HG03139 (cell line): ENCODE results near the gene GTF2H4.
"Not testable (repeated sequence)": the region's sequence is repeated elsewhere in the genome, so short reads cannot be mapped to it uniquely, and the experiment has no call there.

Experiments
- ATAC-seq: cut with Tn5 transposase; IDR thresholded peaks from one replicate; pipeline ENCODE4 v1.9.1; 2021; ENCODE audit not compliant: unreplicated experiment

The GTF2H4 gene

DNA sequence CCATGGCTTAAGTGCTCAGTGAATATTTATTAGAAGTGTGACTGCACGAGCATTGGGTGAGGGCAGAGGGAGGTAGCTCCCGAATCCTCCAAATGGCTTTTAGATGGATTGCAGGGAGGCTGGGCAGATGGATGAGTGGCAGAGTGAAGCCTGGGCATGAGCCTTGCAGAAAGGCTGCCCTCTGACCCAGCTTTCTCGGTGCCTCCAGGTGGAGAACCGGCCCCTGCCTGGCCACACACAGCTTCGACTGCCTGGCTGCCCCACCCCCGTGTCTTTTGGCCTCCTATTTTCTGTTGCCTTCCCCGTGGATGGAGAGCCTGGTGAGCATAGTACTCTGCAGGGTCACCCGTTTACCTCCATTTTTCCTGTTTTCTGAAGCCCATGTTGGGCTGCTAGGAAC, 9.5 kb downstream of the GTF2H4 start:
- no peak for ATAC-seq

DNA sequence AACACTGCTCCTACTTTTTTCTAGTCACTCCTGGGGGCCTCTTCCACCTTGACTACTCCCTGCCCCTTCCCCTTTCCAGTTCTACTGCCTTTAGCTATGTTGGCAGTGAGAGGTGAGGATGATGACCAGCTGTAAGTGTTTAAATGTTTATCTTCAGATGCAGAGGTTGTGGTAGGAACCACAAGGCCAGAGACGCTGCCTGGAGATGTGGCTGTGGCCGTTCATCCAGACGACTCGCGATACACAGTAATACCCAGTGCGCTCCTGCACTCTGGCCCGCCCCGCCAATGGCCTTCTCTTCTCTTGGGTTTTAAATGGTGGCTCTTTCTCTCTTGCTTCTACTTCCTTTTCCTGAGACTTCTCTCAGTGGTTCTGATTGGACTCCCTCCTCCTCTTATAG, 10.7 kb downstream of the GTF2H4 start:
- ATAC-seq = no peak

DNA sequence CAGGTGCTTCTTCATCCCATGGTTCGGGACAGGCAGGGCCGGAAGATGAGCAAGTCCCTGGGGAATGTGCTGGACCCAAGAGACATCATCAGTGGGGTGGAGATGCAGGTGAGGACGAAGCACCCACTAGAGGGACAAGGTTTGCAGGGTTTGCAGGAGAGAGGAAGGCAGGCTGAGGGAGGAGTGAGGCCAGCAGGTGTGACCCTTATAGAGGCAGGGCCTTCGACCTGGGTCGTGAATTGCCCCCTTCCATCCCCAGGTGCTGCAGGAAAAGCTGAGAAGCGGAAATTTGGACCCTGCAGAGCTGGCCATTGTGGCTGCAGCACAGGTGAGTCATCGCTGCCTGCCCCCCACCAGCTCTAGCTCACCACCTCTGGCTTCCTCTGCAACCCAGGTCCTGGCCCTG, 14.4 kb downstream of the GTF2H4 start:
- ATAC-seq = no peak

DNA sequence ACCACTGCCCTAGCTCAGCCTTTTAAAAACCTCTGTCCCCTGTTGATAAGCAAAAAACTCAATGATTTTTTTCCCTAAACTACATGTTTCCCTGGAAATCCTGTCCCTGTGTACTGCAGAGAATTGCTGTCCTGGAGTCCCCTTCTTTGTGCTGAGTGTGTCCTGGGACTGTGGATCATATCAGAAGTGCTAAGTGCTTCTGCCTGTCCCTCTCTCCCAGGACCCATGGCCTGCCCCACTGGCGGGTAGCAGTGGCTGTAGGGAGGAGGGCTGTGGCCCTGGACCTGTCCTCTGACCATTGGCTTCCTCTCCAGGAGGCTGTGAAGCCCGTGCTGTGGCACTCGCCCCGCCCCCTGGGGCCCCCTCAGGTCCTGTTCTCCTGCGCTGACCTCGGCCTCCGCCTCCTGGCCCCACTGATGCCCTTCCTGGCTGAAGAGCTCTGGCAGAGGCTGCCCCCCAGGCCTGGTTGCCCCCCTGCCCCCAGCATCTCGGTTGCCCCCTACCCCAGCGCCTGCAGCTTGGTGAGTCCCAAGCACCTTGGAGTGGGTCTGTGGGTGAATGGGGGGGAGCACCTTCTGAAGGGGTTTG, 16.1 kb downstream of the GTF2H4 start:
- not testable (repeated sequence) for ATAC-seq

DNA sequence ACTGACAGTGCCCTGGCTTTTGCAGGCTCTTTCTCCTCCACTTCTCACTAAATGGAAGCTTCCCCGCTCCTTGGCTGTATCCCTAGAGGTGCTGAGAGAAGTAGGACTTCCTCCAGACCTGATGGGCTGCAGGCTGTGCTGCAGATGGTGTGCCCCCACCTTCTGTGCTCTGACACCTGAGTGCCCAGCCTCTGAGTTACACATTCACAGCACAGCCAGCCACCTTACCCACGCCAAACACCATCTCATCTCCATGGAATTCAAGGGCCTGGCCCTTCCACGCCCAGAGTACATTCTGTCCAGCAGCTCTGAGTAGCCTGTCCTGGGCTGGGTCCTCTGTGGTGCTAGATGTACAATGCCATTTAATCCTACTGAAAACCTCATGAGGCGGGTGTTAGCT, 18.6 kb downstream of the GTF2H4 start:
- no peak for ATAC-seq

DNA sequence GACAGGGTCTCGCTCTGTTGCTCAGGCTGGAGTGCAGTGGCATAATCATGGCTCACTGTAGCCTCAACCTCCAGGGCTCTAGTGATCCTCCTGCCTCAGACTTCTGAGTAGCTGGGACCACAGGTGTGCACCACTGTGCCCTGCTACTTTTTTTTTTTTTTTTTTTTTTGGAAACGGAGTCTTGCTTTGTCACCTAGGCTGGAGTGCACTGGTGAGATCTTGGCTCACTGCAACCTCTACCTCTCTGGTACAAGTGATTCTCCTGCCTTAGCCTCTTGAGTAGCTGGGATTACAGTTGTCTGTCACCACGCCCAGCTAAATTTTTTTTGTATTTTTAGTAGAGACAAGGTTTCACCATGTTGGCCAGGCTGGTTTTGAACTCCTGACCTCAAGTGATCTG, 19.1 kb downstream of the GTF2H4 start:
- ATAC-seq = not testable (repeated sequence)

DNA sequence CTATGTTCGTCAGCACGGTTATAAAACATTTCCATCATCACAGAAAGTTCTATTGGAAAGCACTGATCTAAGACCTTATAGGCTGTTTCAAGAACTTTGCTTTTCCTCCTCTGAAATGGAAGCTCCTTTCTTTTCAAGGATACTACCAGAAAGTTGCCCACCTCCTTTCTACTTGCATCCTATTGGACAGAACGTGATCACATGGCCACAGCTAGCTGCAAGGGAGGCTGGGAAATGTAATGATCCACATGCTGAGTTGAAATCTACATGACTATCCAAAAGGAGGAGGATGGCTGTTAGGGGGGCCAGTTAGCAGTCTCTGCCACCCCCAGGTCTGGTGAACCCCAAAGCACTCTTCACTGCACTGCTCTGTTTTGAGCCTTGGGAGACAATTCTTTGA, 20.7 kb downstream of the GTF2H4 start:
- ATAC-seq = no peak

DNA sequence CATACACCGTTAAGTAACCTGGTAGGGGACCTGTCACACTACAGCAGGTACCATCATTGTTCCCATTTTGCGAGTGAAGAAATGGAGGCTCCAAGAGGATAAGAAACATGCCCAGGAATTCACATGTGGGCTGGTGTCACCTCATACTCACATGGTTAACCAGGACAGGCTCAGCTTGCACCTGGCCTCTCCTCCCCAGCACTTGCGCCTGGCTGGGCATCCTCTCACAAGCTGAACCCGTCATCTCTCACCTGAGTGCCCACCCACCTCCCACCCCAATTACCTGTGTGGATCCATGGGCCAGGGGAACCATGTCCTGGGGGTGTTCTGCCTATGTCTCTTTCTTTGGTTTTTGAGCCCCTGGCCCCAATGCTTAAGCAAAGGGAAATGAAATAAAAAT, 22.5 kb downstream of the GTF2H4 start:
- ATAC-seq = no peak

DNA sequence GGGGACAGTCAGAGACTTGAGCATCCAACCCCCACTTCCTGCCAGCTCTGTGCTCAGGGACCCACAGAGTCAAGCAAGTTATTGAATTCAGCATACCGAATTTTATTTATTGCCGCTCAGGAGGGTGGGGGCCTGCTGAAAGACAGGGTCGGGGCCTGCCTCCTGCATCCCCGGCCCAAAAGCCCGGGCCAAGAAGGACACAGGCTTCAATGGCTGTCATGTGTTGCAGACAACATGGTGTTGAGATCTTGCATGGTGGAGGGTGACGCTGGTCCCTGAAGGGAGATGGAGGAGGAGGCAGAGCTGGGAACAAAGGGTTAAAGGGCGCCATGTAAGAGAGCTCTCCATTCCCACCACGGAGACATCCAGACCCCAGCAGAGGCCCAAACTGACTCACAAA, 23.3 kb downstream of the GTF2H4 start:
- ATAC-seq = no peak

DNA sequence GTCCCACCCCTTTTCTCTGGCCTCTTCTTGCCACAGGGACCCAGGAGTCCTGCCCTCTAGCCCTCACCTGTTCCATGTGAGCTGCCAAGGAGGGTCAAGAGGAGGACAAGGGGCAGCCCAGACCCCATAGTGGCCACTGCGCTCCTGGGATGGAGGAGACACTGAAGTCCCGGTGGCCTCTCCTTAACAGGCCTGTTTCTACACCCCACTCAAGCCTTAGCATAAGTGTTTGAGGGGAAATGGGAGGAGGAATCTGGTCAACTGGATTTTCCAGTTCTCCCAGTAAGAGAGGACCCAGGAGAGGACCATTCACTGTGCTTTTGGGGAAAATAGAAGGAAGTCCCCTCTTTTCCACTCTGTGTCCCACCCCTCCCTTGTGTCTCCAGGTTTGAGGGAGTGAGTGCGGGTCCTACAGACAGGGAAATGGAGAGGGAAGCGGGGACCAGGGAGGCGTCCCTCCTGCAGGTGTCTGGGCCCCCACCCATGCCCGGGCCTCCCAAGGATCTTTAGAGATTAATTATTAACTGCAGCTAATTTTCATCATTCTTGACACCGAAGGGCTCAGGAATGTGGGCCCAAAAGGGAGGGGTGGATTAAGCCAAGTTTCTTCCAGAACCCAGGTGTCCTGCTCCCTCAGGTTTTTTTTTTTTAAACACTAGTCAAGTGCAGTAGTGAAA, 24.1 kb downstream of the GTF2H4 start, which contains the start of gene SFTA2:
SFTA2 (minus strand) TSS at position 202 of the 677 bp plus-strand sequence; CDS start at position 128, 74 bp downstream.
- ATAC-seq = no peak

DNA sequence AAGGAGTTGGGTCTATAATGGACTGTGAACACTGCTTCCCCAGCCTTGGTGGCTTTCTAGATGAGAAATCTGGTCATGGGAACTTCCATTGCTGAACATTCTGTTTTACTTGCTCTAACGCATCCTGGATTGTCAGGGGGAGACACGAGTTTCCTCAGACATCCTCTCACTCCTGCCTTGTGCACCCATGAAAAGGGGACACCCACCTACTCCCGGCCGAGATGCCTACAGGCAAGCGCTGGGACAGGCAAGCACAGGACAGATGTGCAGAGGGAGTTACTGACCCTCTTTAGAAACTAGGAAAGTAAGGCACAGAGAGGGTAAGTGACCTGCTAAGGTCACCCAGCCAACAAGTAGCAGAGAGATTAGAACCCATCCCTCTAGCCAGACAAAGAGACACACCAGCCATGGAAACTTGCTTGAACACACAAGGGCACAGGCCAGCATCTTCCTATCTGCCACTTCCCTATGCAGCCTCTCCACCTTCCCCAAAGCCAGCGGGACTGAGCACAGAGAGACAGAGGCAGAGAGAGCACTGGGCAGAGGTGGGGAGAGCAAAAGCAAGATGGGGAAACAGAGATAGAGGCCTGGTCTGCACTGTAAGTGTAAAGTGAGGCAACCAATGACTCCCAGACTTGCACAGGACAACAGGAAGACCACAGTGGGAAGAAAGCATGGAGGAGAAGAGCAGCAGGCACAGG, 24.8 kb downstream of the GTF2H4 start:
- no peak for ATAC-seq

DNA sequence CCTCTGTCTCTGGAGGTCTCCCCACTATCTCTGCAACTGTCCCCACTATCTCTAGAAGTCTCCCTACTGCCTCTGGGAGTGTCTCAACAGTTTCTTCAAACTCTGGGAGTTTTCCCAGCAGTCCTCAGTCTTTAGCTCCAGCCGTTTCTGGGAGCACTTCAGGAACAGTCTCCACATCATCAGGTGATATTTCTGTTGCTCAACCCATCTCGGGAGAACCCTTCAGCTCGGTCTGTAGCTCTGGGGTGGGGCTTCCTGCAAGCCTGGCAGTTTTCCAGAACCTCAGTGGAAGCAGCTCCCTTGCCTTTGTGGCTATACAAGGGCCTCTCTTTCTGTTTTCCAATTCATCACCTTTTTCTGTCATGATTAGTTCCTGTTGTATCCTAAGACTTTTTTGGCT, 27.0 kb downstream of the GTF2H4 start:
- no peak for ATAC-seq

DNA sequence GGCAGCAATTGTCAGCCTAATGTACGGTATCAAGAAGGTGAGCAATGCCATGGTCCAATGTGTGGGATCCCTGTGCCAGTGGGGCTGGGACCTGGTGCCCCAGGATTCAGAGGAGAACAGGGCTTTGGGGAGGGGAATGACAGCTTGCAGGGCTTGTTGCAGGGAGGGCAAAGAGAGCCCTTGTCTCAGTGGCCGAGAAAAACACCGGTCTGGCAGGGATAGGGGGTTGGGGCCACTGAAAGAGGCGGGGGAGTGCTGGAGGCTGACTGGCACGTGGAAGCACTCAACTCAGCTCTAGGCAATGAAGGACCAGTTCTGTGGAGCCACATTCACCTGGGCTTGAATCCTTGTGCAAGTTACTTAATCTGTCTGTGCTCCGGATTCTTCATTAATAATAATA, 29.3 kb downstream of the GTF2H4 start:
- ATAC-seq = no peak

DNA sequence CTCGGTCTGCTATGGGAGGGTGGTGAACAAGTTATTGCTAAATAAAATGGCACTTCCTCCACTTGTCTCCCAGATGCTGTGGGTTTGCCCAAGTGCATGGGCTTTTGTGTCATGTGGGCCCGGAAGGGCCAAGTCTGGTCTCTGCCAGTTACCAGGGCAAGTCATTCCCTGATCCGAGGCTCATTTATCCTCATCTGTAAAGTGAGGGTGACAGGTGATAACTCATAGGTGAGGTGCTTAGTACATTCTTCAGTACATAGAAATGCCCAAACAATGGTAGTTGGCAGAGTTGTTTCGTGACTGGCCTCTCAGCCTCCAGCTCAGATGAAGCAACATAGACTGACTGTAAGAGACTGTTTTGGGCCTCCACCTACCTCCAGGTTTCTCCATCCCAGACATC, 30.7 kb downstream of the GTF2H4 start:
- no peak for ATAC-seq

DNA sequence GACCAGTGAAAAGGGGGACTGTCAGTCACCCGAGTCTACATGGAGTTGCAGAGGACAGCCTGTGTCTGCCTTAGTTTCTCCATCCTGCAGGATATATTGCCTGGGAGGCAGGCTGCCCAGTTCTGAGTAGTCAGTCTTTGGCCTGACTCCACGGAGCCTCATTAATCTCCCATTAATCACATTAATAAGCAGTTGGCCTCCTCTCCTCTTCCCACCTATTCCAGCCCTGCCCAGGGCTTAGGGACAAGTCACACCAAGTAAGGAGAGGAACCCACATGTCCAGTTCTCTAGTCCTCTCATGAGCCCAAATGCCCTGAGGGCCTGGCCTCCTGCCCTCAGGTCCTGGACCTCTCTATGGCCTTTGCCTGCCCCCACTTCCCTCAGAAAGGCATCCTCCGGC, 31.5 kb downstream of the GTF2H4 start:
- no peak for ATAC-seq

DNA sequence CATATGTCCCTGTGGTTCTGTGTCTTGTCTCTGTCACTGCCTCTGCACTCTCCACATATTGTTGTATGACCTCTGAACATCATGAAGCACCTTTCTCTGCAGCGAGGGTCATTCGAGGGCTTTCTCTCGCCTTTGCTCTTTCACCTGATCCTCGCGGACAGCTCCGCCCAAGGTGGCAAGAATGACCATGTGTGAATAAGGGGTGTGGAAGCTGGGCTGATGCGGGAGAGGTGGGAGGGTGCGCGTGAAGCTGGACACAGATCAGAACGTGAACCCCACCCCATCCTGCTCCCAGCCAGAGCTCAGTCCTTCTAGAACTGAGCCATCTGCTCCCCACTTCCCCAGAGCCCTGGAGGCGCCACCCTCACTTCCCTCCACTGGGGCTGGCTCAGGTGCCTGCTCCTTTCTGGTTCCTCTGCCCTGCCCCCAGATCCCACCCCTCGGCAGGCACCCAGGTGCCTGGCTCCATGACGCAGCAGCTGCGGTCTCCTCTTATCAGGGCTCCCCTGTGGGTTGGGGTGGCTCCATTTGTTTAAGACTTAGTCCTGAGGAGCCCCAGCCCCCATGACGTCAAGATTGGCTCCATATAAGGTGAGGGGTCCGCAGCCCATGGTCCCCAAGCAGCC, 32.5 kb downstream of the GTF2H4 start, which contains the start of gene MUCL3:
MUCL3 (plus strand) TSS at position 613 of the 626 bp plus-strand sequence. CDS start 27 bp downstream, outside the sequence.
- ATAC-seq = no peak

DNA sequence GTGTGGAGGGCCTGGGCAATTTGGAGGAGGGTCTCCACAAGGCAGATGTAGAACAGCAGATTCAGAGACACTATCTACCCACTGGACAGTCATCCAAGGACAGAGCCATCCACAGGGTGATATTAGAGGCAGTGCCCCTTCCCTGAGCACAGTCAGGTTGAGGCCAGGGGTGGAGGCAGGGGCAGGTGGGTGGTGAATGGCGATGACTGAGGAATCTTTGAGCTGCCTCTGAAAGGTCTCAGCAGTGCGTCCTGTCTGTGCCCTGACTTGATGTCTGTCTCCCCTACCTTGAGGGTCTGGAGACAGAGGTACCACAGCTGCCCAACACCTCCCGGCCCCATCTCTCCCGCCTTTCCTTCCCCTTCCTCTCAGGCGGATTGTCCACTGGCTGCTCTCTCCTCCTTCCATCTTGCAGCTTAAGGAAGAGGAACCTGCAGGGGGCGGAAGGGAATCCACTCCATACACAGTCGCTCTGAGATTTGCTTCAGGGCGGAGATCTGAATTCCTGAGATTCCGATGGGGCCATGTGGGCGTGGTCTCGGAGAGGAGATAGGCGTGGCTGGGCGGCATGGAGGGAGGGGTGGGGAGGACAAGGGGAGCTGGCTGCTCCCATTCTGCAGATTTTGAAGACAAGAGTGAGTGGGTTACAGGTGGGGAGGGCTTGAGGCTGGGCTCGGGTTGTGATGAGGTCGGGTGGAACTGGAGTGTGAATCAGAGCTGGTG, 34.5 kb downstream of the GTF2H4 start:
- no peak for ATAC-seq

DNA sequence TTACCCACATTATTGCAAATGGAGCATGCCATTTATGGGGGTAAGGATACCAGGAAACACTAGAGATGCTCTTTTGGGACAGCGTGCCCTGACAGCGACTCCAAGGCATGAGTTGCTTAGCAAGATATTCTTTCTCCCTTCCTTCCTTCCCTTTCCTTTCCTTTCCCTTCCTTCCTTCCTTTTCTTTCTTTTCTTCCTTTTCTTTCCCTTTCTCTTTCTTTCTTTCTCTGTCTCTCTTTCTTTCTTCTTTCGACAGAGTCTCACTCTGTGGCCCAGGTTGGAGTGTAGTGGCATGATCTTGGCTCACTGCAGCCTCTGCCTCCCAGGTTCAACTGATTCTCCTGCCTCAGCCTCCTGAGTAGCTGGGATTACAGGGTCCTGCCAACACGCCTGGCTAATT, 36.0 kb downstream of the GTF2H4 start:
- ATAC-seq = no peak

DNA sequence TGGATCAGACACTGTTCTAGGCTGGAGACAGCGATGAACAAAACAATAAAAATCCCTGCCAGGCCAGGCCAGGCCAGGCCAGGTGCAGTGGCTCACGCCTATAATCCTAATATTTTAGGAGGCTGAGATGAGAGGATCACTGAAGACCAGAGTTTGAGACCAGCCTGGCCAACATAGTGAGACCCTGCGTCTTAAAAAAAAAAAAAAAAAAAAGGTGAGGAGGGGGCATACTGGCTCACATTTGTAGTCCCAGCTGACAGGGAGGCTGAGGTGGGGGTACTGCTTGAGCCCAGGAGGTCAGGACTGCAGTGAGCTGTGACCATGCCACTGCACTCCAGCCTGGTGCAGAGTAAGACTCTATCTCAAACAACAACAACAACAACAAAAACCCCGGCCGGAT, 37.3 kb downstream of the GTF2H4 start:
- no peak for ATAC-seq

DNA sequence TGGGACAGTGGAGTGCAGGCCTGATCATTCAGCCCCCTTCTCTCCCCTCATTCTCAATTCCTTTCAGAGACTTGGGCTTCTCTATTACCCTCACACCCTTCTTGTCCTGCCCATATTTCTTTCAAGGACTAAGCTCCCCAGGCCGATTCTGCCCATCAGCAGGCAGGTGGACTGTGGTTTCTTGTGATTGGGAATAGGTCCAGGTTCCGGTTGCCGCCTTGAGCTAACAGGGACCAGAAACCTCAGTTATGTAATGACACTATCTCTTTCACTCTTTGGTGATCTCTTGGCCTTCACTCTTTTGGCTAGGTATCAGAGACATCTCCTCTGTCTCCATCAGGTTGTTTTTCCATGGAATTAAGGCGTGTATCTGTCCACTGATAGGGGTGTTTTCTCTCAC, 39.2 kb downstream of the GTF2H4 start:
- no peak for ATAC-seq

DNA sequence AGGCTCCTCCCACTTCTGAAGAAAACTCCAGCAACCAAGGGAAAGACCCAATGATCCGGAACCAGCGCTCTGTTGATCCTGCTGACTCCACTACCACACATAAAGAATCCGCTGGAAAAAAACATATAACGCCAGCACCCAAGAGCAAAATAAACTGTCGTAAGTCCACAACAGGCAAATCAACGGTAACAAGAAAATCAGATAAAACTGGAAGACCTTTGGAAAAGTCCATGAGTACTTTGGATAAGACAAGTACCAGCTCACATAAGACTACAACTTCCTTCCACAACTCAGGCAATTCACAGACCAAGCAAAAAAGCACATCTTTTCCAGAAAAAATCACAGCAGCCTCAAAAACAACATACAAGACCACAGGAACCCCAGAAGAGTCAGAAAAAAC, 40.8 kb downstream of the GTF2H4 start:
- no peak for ATAC-seq
